ENCODE measurements around the gene CADM4.
"Not testable (repeated sequence)": the region's sequence is repeated elsewhere in the genome, so short reads cannot be mapped to it uniquely, and the experiment has no call there.

Gene CADM4

DNA sequence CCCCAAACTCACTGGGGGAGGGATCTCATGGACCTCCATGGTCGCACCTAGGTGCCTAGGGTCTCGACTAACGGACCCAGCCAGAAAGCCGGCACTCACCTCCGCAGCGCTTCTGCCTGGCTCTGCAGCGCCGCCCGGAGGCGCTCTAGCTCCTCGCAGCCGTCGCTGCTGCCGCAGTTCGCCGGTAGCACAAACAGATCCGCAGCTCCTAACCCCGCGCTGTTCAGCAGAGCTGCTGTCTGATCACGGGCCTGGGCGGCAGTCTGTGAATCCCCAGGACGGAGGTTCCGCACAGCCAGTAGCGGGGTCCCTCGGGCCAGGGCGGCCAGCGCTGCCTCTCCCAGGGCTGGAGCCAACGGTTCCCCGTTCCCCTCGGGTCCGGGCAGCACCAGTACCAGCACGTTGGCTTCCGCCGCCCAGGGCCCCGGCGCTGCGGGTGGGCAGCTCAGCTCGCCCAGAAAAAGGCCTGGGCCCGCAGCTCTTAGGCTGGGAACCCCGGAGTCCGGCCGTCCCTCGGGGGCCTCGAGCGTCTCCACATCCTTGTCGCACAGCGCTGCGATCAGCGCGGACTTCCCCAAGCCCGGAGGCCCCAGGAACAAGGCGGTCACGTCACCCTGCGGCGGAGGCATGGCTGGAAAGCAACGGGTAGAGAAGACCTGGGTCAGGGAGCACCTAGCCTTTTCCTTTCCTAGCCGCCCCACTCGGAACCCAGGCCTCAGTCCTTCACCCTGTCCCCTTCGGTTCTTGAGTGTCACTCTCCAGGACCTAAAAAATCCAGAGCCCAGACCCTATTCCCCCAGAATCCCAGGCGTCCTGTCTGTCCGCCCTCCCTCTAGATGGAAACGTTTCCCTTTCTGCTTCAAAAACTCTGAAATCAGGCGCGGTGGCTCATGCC, 44.7 kb downstream of the CADM4 start:
- DNase-seq (ENCODE audit: low spot score in 2 of 2), result peak; percentile 67 to 82
- H3K36me3 Mint-ChIP-seq, result peaks cover 82% of the 10 kb centered on the region

DNA sequence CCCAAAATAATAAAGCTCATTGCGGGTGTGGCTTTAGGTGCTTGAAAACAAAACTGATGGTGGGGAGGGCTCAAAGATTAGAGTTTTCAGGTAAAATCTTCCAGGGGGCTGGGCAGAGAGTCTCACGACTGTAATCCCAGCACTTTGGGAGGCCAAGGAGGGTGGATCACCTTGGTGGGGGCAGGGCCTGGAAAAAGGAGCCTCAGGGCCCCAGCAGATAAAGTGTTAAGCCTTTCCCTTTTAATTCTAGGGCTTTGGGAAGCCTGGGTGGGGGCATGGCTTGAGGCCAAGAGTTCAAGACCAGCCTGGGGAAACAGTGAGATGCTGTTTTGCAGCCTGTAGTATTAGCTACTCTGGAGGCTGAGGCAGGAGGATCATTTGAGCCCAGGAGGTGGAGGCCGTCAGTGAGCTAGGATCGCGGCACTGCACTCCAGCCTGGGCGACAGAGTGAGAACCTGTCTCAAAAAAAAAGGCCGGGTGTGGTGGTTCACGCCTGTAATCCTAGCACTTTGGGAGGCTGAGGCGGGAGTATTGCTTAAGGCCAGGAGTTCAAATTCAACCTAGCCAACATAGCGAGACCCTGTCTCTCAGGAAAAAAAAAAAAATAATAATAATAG, 45.5 kb downstream of the CADM4 start:
- no peak for ATAC-seq
- peaks cover 74% of the 10 kb centered on the region for H3K36me3 Mint-ChIP-seq
- no peaks in the 10 kb centered on the region for H3K9me3 Mint-ChIP-seq
- H3K4me3 Mint-ChIP-seq, result peak overlapping the region; percentile 95
- peaks cover 48% of the 10 kb centered on the region for H3K4me1 Mint-ChIP-seq
- peak overlapping the region; percentile 73 for H3K27ac Mint-ChIP-seq
- no peak for DNase-seq (ENCODE audit: low spot score in 2 of 2)

More for the DNA sequence above, 44.7 kb downstream of the CADM4 start:
- peaks cover 40% of the 10 kb centered on the region for H3K4me1 Mint-ChIP-seq
- no peaks in the 10 kb centered on the region for H3K9me3 Mint-ChIP-seq
- H3K27ac Mint-ChIP-seq, result peak overlapping the region; percentile 100
- ATAC-seq, result peak; percentile 64
- H3K4me3 Mint-ChIP-seq, result peak overlapping the region; percentile 95

DNA sequence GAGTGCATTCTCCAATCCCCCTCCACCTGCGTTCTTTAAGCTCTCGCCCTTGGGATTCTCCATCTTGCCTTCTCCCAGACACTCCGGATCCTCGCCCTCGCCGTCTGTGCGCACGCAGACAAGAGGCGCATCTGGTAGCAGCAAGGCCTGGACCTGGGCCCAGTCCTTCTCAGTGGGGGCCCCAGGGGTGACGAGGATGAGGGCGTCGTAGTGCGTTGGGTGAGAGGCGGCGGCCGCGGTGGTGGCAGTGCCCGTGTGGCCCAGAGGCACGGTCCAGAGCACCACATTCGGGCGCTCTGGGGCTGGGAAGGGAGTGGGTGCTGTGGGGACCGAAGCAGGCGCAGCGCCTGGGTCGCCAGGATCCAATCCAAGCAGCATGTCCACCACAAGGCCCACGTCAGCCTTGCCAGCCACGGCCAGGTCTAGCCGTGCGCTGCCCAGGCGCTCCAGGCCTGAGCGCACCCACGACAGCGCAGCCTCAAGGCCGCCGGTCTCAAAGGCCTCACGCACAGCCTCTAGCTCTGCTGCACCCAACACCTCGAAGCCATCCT, 46.8 kb downstream of the CADM4 start:
- H3K4me1 Mint-ChIP-seq, result peaks cover 37% of the 10 kb centered on the region
- DNase-seq (ENCODE audit: low spot score in 2 of 2) (no peak), ATAC-seq (no peak)
- peak overlapping the region; percentile 95 for H3K4me3 Mint-ChIP-seq
- H3K36me3 Mint-ChIP-seq, result peaks cover 66% of the 10 kb centered on the region
- no peaks in the 10 kb centered on the region for H3K9me3 Mint-ChIP-seq
- peak overlapping the region; percentile 73 for H3K27ac Mint-ChIP-seq

DNA sequence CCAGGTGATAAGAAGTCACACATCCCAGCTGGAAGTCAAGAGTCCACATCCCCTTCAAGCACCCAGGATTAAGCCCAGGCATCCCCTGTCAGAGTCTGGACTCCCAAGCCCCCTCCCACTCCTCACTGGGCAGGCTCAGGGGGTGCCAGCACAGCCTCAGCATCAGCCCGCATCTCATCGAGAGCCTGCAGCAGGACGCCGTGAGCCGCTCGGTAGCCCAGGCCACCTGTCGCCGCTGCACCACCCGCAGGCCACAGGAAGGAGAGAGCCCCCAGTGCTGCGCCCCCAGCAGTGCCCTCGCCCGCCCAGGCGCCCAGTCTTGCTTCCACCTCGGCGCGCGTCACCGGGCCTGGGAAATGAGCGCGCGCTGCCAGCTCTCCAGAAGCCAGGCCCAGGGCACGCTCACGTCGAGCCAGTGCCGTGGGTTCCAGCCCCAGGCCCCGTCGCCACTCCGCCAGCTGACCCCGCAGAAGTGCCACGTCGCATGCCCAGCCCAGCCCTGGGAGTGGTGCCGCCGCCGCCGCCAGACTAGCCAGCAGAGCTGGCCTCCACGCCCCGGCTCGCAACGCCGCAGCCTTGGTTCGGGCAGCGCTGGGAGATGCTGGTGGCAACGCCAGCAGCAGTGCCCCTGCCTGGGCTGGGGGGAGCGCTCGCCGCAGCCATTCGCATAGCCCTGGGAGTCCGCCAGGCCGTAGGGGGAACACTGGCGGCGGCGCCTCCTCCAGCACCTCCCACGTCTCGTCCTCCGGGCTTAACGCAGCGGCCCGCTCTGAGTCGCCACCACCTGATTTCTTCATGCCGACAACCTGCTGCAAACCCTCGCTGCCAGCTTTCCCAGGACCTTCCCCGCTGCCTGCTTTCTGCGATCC, 47.5 kb downstream of the CADM4 start:
- DNase-seq (ENCODE audit: low spot score in 2 of 2) (no peak), ATAC-seq (no peak)
- H3K9me3 Mint-ChIP-seq, result no peaks in the 10 kb centered on the region
- H3K4me3 Mint-ChIP-seq, result no peak overlapping the region
- peaks cover 29% of the 10 kb centered on the region for H3K4me1 Mint-ChIP-seq
- peaks cover 61% of the 10 kb centered on the region for H3K36me3 Mint-ChIP-seq
- no peak overlapping the region for H3K27ac Mint-ChIP-seq

DNA sequence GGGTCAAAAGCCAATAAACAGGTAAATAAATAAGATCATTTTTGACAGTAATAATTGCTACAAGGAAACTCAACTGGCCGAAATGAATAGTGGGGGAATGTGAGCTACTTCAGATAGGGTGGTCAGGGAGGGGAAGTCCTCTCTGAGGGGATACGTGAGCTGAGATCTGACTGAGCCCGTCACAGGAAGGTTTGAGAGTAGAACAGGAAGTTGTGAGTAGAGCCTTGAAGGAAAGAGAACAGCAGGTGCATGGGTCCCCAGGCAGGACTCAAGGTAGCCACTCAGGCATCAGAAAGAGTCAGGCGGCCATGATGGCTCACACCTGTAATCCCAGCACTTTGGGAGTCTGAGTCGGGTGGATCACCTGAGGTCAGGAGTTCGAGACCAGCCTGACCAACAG, 50.0 kb downstream of the CADM4 start:
- Mint-ChIP-seq H3K36me3 (peaks cover 47% of the 10 kb centered on the region), H3K9me3 (no peaks in the 10 kb centered on the region), H3K4me1 (peaks cover 30% of the 10 kb centered on the region), H3K4me3 (no peak overlapping the region), H3K27ac (peak overlapping the region; percentile 60)
- ATAC-seq, result peak; percentile 48
- DNase-seq (ENCODE audit: low spot score in 2 of 2), result no peak

DNA sequence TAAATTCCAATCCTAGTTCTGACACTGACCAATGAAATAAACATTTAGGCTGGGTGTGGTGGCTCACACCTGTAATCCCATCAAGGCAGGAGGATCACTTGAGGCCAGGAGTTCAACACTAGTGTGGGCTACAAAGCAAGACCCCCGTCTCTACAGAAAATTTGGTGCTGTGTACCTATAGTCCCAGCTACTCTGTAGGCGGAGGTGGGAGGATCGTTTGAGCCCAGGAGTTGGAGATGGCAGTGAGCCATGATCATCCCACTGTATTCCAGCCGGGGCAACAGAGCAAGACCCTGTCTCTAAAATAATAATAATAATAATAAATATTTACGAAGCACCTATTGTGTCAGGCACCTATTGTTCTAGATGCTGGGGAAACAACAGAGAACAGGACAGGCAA, 50.4 kb downstream of the CADM4 start:
- DNase-seq (ENCODE audit: low spot score in 2 of 2) (no peak), ATAC-seq (no peak)
- Mint-ChIP-seq H3K27ac (peak overlapping the region; percentile 60), H3K9me3 (no peaks in the 10 kb centered on the region), H3K4me3 (no peak overlapping the region), H3K4me1 (peaks cover 32% of the 10 kb centered on the region), H3K36me3 (peaks cover 44% of the 10 kb centered on the region)

DNA sequence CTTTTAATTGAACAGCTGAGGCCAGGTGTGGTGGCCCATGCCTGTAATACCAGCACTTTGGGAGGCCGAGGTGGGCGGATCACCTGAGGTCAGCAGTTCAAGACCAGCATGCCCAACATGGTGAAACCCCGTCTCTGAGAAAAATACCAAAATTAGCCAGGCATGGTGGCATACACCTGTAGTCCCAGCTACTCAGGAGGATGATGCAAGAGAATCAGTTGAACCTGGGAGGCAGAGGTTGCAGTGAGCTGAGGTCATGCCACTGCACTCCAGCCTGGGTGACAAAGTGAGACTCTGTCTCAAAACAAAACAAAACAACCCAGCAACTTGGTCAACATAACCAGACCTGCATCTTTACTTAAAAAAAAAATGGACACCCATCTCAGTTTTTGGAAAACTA, 52.6 kb downstream of the CADM4 start:
- not testable (repeated sequence) for ATAC-seq; H3K4me3 Mint-ChIP-seq; H3K9me3 Mint-ChIP-seq; DNase-seq (ENCODE audit: low spot score in 2 of 2); H3K27ac Mint-ChIP-seq
- H3K36me3 Mint-ChIP-seq, result peaks cover 26% of the 10 kb centered on the region
- peaks cover 24% of the 10 kb centered on the region for H3K4me1 Mint-ChIP-seq

DNA sequence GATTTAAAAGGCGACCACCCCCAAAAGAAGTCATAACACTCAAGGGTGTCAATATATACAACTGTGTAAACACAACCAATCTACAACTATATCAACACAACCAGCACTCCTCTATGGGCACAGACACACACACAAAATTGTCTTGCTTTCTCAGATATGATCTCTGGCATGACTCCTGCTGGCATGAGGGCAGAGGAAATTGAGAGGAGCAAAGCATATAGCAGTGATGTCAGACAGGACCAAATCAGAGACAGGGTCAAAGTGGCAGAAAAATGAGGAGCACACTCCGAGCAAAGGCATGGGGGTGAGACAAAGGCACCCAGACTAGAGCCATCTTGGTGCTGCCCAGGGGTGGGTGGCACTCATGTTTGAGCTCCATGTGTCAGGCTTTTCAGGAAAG, 53.3 kb downstream of the CADM4 start:
- H3K4me3 Mint-ChIP-seq, result no peak overlapping the region
- DNase-seq (ENCODE audit: low spot score in 2 of 2), result no peak
- H3K27ac Mint-ChIP-seq, result peak overlapping the region; percentile 49
- H3K4me1 Mint-ChIP-seq, result peaks cover 24% of the 10 kb centered on the region
- H3K9me3 Mint-ChIP-seq, result no peaks in the 10 kb centered on the region
- H3K36me3 Mint-ChIP-seq, result peaks cover 19% of the 10 kb centered on the region
- ATAC-seq, result no peak

DNA sequence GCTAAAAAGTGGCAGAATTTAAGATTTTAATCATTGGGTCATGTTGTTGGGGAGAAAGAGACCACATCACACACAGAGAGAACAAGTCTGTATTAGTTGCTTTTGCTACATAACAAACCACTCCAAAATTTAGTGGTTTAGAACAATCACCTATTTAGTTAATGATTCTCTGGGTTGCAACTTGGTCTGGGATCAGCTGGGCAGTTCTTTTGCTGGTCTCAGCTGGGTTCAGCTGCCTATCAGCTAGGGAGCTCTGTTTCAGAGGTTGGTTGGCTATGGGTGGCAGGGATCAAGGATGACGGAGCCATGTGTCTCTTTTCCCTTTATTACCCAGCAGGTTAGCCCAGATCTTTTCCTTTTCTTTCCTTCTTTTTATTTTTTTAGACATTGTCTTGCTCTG, 55.2 kb downstream of the CADM4 start:
- H3K9me3 Mint-ChIP-seq, result no peaks in the 10 kb centered on the region
- no peak for DNase-seq (ENCODE audit: low spot score in 2 of 2)
- H3K27ac Mint-ChIP-seq, result peak overlapping the region; percentile 83
- ATAC-seq, result no peak
- H3K4me3 Mint-ChIP-seq, result no peak overlapping the region
- H3K4me1 Mint-ChIP-seq, result peaks cover 28% of the 10 kb centered on the region
- H3K36me3 Mint-ChIP-seq, result peaks cover 7% of the 10 kb centered on the region

DNA sequence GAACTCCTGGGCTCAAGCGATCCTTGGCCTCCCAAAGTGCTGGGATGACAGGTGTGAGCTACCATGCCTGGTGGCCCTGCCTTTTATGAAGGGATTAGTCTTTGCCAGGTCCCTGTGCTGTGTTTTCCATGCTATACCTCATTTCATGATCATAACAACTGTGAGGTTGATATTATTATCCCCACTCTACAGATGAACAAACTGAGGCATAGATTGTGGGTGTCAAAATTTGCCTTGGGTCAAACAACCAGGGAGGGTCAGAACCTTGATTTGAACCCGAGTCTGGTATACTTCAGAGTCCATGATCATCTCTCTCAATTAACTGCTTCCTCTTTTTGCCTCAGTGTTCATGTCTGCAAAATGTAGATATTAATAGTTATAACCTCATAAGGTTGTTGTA, 57.2 kb downstream of the CADM4 start:
- peak overlapping the region; percentile 75 for H3K4me3 Mint-ChIP-seq
- H3K27ac Mint-ChIP-seq, result peak overlapping the region; percentile 8
- DNase-seq (ENCODE audit: low spot score in 2 of 2) (no peak), ATAC-seq (no peak)
- H3K9me3 Mint-ChIP-seq, result no peaks in the 10 kb centered on the region
- peaks cover 36% of the 10 kb centered on the region for H3K4me1 Mint-ChIP-seq
- H3K36me3 Mint-ChIP-seq, result peaks cover 13% of the 10 kb centered on the region

DNA sequence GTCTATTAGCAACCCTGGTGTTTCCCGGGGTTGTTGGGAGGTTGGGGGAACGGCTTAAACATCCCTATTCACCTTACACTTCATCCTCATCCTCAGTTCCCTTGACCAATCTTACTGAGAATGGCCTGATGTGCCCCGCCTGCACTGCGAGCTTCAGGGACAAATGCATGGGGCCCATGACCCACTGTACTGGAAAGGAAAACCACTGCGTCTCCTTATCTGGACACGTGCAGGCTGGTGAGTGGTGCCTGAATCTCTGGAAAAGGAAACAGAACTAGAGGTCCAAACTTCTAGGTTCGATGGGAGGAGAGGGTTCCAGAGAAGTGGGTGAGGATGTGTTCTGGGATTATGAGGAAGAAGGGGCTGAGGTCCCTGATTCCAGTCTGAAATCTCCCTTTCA, 58.2 kb downstream of the CADM4 start:
- DNase-seq (ENCODE audit: low spot score in 2 of 2), result no peak
- H3K4me3 Mint-ChIP-seq, result peak overlapping the region; percentile 75
- H3K4me1 Mint-ChIP-seq, result peaks cover 43% of the 10 kb centered on the region
- H3K27ac Mint-ChIP-seq, result peak overlapping the region; percentile 8
- no peaks in the 10 kb centered on the region for H3K9me3 Mint-ChIP-seq
- peaks cover 13% of the 10 kb centered on the region for H3K36me3 Mint-ChIP-seq
- ATAC-seq, result no peak

DNA sequence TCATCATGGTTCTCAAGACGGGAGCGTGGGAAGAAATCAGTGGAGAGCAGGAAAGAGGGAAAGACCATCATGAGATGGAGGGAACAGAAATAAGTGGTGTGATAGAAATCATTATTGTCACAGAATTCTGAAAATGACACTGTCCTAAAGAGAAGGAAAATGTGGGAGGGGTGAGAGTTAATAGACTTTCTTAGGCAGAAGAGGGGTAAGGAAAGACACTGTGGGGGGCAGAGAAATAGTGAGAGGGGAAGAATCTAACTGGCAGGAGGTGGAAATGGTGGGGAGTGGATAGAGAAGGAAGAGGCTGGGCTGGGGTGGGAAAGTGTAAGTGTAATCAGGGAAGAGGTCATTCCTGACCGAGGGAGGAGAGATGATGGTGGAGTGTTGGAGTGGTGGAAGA, 60.9 kb downstream of the CADM4 start:
- H3K4me3 Mint-ChIP-seq, result peak overlapping the region; percentile 75
- H3K9me3 Mint-ChIP-seq, result no peaks in the 10 kb centered on the region
- DNase-seq (ENCODE audit: low spot score in 2 of 2), result no peak
- H3K36me3 Mint-ChIP-seq, result peaks cover 15% of the 10 kb centered on the region
- H3K27ac Mint-ChIP-seq, result peak overlapping the region; percentile 44
- peaks cover 48% of the 10 kb centered on the region for H3K4me1 Mint-ChIP-seq
- ATAC-seq, result no peak

DNA sequence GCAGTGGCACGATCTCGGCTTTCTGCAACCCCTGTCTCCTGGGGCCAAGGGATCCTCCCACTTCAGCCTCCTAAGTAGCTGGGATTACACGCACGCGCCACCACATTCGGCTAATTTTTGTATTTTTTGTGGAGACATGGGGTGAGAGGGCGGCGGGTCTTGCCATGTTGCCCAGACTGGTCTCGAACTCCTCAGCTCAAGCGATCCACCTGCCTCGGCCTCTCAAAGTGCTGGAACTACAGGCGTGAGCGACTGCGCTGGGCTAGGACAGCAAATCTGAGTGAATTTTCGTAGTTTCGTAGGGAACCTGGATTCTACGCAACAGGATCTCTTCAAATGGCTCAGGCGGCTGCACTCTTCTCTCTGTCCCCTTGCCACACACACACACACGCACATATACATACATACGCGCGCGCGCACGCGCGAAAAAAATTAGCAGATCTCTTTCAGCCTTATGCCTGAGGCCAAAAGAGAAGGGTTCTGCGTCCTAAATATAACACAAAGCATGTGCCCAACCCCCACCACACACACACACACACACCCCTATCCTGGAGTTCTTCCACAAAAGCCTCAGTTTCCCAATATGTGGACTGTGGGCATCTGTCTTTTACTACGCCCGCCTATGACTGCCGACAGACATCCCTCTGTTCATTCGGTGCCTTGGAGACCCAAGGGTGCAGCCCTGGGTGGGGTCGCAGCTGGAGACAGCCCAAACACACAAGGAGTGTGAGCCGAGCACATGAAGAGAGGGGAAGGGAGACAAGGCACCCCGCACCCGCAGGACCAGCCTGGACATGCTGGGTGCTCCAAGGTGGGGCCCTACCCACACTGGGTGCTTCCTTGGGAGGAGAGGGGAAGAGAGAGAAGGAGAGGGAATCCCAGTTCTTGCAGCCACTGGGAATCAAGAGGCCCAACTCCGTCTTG, 63.4 kb downstream of the CADM4 start:
- Mint-ChIP-seq H3K27ac (peak overlapping the region; percentile 98), H3K9me3 (no peaks in the 10 kb centered on the region), H3K4me3 (peak overlapping the region; percentile 99), H3K36me3 (peaks cover 15% of the 10 kb centered on the region), H3K4me1 (peaks cover 58% of the 10 kb centered on the region)
- no peak for DNase-seq (ENCODE audit: low spot score in 2 of 2)
- no peak for ATAC-seq

Data from stimulated activated effector memory CD8-positive, alpha-beta T cell treated with anti-CD3 and anti-CD28 coated beads, Interleukin-12 subunit alpha, Interleukin-12 subunit beta, amount 100 ng/mL, for 72 hours (primary cell).